A673 (cell line): ENCODE results near the gene CLCN2.

Experiments
- EZH2 ChIP-seq: fragments of 200-600 bp; sonication (generic); IDR thresholded peaks from 2 replicates; pipeline ENCODE4 v1.6.1; 2017; ENCODE audit warnings: borderline replicate concordance, low read depth, mild to moderate bottlenecking, mixed read lengths, antibody characterized with exemption, low read length; ENCODE audit not compliant: poor library complexity, severe bottlenecking
- TF ChIP-seq, protein P1 (sequence below): fragments of 300-800, 200-600 bp; sonication (generic); conservative IDR thresholded peaks from 2 replicates; pipeline ENCODE4 v1.5.1; 2017; ENCODE audit warnings: low read depth, mild to moderate bottlenecking, antibody characterized with exemption, low read length, moderate library complexity, mixed read lengths

DNA sequence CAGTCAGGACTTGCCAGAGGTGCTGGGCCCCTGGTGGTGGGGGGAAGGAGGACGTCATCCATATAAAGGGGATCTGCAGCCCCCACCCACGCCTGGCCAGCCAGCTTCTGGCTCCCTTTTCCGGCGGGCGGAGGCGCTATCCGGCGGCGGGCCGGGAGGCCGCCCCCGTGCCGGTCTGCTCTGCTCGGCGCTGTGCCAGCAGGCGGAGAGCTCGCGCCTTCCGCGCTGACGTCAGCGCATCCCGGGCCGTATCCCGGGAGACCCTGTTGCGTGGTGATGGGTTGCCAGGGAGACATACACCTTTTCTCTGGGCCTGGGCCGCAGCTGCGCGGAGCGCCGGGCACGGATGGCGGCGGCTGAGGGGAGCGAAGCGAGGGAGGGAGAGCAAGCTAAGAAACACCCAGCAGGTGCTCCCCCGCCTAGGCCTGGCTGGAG is 22.9 kb downstream of the CLCN2 start:
- TF ChIP-seq, protein P1, sequence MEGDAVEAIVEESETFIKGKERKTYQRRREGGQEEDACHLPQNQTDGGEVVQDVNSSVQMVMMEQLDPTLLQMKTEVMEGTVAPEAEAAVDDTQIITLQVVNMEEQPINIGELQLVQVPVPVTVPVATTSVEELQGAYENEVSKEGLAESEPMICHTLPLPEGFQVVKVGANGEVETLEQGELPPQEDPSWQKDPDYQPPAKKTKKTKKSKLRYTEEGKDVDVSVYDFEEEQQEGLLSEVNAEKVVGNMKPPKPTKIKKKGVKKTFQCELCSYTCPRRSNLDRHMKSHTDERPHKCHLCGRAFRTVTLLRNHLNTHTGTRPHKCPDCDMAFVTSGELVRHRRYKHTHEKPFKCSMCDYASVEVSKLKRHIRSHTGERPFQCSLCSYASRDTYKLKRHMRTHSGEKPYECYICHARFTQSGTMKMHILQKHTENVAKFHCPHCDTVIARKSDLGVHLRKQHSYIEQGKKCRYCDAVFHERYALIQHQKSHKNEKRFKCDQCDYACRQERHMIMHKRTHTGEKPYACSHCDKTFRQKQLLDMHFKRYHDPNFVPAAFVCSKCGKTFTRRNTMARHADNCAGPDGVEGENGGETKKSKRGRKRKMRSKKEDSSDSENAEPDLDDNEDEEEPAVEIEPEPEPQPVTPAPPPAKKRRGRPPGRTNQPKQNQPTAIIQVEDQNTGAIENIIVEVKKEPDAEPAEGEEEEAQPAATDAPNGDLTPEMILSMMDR, result 0 out of 2 replicates have a peak, but pooled peaks have one; percentile 17
- no peak for TF ChIP-seq EZH2
